PFSK-1 (cell line): ENCODE measurements around the gene TMEM171.

Experiments used
- FOXP2 ChIP-seq: optimal IDR thresholded peaks from 2 replicates; pipeline ENCODE3; 2011; ENCODE audit warnings: borderline replicate concordance, control low read depth, inconsistent platforms; ENCODE audit not compliant: insufficient read depth; ENCODE audit errors: extremely low read length, extremely low read depth
- POLR2AphosphoS5 ChIP-seq: IDR thresholded peaks from 2 replicates; pipeline ENCODE4 v1.6.1; 2012; ENCODE audit warnings: low read depth, mild to moderate bottlenecking, control low read depth, low read length, moderate library complexity
- SIN3A ChIP-seq: IDR thresholded peaks from 2 replicates; pipeline ENCODE4 v1.6.1; 2012; ENCODE audit warnings: mild to moderate bottlenecking, low read length, moderate library complexity, borderline replicate concordance; ENCODE audit not compliant: insufficient read depth
- TAF1 ChIP-seq: IDR thresholded peaks from 2 replicates; pipeline ENCODE4 v1.6.1; 2012; ENCODE audit warnings: low read length, control low read depth, borderline replicate concordance; ENCODE audit not compliant: insufficient read depth
- TF ChIP-seq, protein P1 (sequence below), 2 experiments: IDR thresholded peaks; 2 replicates each; pipeline versions ENCODE4 v1.6.1 to v1.8.0; 2011 to 2012; ENCODE audit warnings: low read depth in 2 of 2, low read length in 2 of 2, control low read depth in 1 of 2, inconsistent platforms in 1 of 2, mild to moderate bottlenecking in 1 of 2, moderate library complexity in 1 of 2; ENCODE audit not compliant: insufficient read depth in 1 of 2

- TF ChIP-seq TAF1 (no peak), SIN3A (no peak), POLR2AphosphoS5 (no peak), FOXP2 (no peak)
- TF ChIP-seq, protein P1, sequence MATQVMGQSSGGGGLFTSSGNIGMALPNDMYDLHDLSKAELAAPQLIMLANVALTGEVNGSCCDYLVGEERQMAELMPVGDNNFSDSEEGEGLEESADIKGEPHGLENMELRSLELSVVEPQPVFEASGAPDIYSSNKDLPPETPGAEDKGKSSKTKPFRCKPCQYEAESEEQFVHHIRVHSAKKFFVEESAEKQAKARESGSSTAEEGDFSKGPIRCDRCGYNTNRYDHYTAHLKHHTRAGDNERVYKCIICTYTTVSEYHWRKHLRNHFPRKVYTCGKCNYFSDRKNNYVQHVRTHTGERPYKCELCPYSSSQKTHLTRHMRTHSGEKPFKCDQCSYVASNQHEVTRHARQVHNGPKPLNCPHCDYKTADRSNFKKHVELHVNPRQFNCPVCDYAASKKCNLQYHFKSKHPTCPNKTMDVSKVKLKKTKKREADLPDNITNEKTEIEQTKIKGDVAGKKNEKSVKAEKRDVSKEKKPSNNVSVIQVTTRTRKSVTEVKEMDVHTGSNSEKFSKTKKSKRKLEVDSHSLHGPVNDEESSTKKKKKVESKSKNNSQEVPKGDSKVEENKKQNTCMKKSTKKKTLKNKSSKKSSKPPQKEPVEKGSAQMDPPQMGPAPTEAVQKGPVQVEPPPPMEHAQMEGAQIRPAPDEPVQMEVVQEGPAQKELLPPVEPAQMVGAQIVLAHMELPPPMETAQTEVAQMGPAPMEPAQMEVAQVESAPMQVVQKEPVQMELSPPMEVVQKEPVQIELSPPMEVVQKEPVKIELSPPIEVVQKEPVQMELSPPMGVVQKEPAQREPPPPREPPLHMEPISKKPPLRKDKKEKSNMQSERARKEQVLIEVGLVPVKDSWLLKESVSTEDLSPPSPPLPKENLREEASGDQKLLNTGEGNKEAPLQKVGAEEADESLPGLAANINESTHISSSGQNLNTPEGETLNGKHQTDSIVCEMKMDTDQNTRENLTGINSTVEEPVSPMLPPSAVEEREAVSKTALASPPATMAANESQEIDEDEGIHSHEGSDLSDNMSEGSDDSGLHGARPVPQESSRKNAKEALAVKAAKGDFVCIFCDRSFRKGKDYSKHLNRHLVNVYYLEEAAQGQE (IDR thresholded peaks at IDR 0.05; ENCODE audit: insufficient read depth in 1 of 2, low read depth in 2 of 2, low read length in 2 of 2): no peak
Observed at GRCh38 chr5:73149540-73149939, 29.2 kb downstream of the TMEM171 start.
